Naive thymus-derived CD4-positive, alpha-beta T cell (primary cell): ENCODE measurements around the gene SEC14L2. TPM values are rescaled to one million over a fixed set of nuclear protein-coding genes. Genes with fewer than 3 reads are reported as not detected.

Source experiments
- ATAC-seq: fragments of 150-1000 bp; cut with Tn5 transposase; 2 replicates; pipeline ENCODE4 v1.10.0; 2021; ENCODE audit warnings: mild to moderate bottlenecking, moderate library complexity
- CTCF ChIA-PET: fragments of 350-600 bp; sonication (Branson Sonifier 250); formaldehyde crosslinking; loops from one replicate; lab custom pipeline; 2021; ENCODE audit warnings: antibody characterized with exemption; lab: Charles Lee
- POLR2A ChIA-PET: fragments of 350-600 bp; sonication (Branson Sonifier 250); formaldehyde crosslinking; loops from one replicate; lab custom pipeline; 2021; ENCODE audit warnings: antibody characterized with exemption, inconsistent platforms; lab: Charles Lee
- DNase-seq, 9 donors: peaks; one replicate each; pipeline versions ENCODE4 v3.0.0 to v3.0.0-alpha.2; 2020 to 2022; ENCODE audit warnings: mixed read lengths in 1 of 9
- H3K27ac ChIP-seq: one replicate; pipeline ENCODE4 v1.7.0; 2013; ENCODE audit warnings: mild to moderate bottlenecking, low read depth, low read length, moderate library complexity
- H3K27me3 ChIP-seq, 2 donors: one replicate each; pipeline ENCODE4 v1.7.0; 2013; ENCODE audit warnings: low read length in 2 of 2, mild to moderate bottlenecking in 2 of 2, moderate library complexity in 2 of 2; ENCODE audit not compliant: control insufficient read depth in 2 of 2, insufficient read depth in 2 of 2
- H3K36me3 ChIP-seq, 3 experiments: 1 replicate in 2 of 3; 2 replicates in 1 of 3; pipeline ENCODE4 v1.7.0; 2013; ENCODE audit warnings: low read length in 3 of 3, mild to moderate bottlenecking in 3 of 3, moderate library complexity in 1 of 3; ENCODE audit not compliant: insufficient read depth in 3 of 3, control insufficient read depth in 2 of 3
- H3K4me1 ChIP-seq, 2 donors: one replicate each; pipeline ENCODE4 v1.7.0; 2013; ENCODE audit warnings: low read length in 2 of 2, mild to moderate bottlenecking in 2 of 2, moderate library complexity in 1 of 2; ENCODE audit not compliant: control insufficient read depth in 2 of 2, insufficient read depth in 2 of 2
- H3K4me3 ChIP-seq: 2 replicates; pipeline ENCODE4 v1.7.0; 2013; ENCODE audit warnings: mild to moderate bottlenecking, low read length
- H3K9me3 ChIP-seq, 3 experiments: 1 replicate in 2 of 3; 2 replicates in 1 of 3; pipeline ENCODE4 v1.7.0; 2013; ENCODE audit warnings: low read length in 3 of 3; ENCODE audit not compliant: control insufficient read depth in 2 of 3
- H3K27ac Mint-ChIP-seq, 9 donors: one replicate each; pipeline ENCODE4 v1.8.0; 2020 to 2022; ENCODE audit warnings: mixed read lengths in 9 of 9, mild to moderate bottlenecking in 8 of 9, moderate library complexity in 5 of 9, inconsistent platforms in 2 of 9
- H3K27me3 Mint-ChIP-seq, 5 donors: one replicate each; pipeline ENCODE4 v1.8.0; 2021 to 2022; ENCODE audit warnings: mixed read lengths in 5 of 5, mild to moderate bottlenecking in 1 of 5
- H3K36me3 Mint-ChIP-seq, 5 donors: one replicate each; pipeline ENCODE4 v1.8.0; 2020 to 2022; ENCODE audit warnings: mixed read lengths in 5 of 5, mild to moderate bottlenecking in 3 of 5, inconsistent platforms in 1 of 5
- H3K4me1 Mint-ChIP-seq, 7 donors: one replicate each; pipeline ENCODE4 v1.8.0; 2020 to 2022; ENCODE audit warnings: mixed read lengths in 7 of 7, mild to moderate bottlenecking in 3 of 7, inconsistent platforms in 1 of 7
- H3K4me3 Mint-ChIP-seq, 10 donors: one replicate each; pipeline ENCODE4 v1.8.0; 2020 to 2022; ENCODE audit warnings: mild to moderate bottlenecking in 10 of 10, mixed read lengths in 10 of 10, moderate library complexity in 6 of 10, inconsistent platforms in 2 of 10
- H3K9me3 Mint-ChIP-seq, 11 donors: one replicate each; pipeline ENCODE4 v1.8.0; 2020 to 2022; ENCODE audit warnings: mixed read lengths in 11 of 11, mild to moderate bottlenecking in 4 of 11, inconsistent platforms in 1 of 11, moderate library complexity in 1 of 11
- intact Hi-C, 2 donors: fragments of 100-400 bp; cut with micrococcal nuclease; formaldehyde crosslinking; loops; one replicate each; pipeline ENCODE4 v1.15.1; 2023
- polyA plus RNA-seq, 2 donors: library from polyadenylated mRNA; unstranded; fragments of 300-500 nt; fragmentation: Illumina TruSeq; gene quantifications; one replicate each; pipeline ENCODE4 v1.2.3, GENCODE V29; 2021
- total RNA-seq, 6 experiments: library from RNA in 5 of 6; stranded (reverse) in 5 of 6; gene quantifications; 1 replicate in 5 of 6; 2 replicates in 1 of 6; pipeline ENCODE4 v1.2.3 and lab custom pipeline; 2021 to 2026

The SEC14L2 gene
- total and polyA plus RNA-seq, 7 experiments from 2014 or later, result 10.7 to 147 (median 16.5) TPM

DNA sequence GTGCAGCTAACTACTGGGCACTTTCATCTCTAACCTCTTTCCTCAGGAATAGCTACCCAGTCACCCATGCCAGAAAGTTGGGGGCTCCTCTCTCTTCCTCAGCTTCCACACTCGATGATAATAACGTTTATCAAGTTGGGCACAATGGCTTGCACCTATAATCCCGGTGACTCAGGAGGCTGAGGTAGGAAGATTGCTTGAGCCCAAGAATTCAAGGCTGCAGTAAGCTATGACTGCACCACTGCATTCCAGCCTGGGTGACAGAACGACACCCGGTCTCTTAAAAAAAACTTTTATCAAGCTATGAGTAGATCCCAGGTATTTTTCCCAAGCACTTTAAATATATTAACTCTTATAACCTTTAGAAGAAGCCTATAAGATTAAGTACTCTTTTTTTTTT, 42.2 kb upstream of the SEC14L2 start:
- CTCF ChIA-PET, result interaction anchor here (0.8 to 2.1 kb wide), 5 partner anchors 21 to 67 kb away, joined by 3 to 7 read pairs (median 3); partner anchors contain the start of gene CASTOR1
- Mint-ChIP-seq H3K4me3 (peak overlapping the region; percentile 39 to 99 (median 94)), H3K27me3 (peaks cover 0 to 6% (median 0%) of the 10 kb centered on the region in 5 donors), H3K27ac (peak overlapping the region in 8 of 9 donors; percentile 8 to 98 (median 74)), H3K4me1 (peaks cover 47 to 81% (median 68%) of the 10 kb centered on the region in 7 donors), H3K9me3 (peaks cover 0 to 2% (median 0%) of the 10 kb centered on the region in 11 donors), H3K36me3 (peaks cover 9 to 29% (median 21%) of the 10 kb centered on the region in 5 donors)
- intact Hi-C loops, result no loop called here
- ATAC-seq (no peak), DNase-seq (no peak)
- Histone ChIP-seq H3K36me3 (peaks cover 7 to 50% (median 19%) of the 10 kb centered on the region in 3 experiments), H3K4me3 (peak overlapping the region; percentile 94), H3K27ac (peak overlapping the region; percentile 100), H3K4me1 (peaks cover 32 to 37% of the 10 kb centered on the region in 2 donors), H3K9me3 (no peaks in the 10 kb centered on the region), H3K27me3 (no peaks in the 10 kb centered on the region)
- POLR2A ChIA-PET, result interaction anchor here (0.6 to 7.9 kb wide), 8 partner anchors 14 to 64 kb away, joined by 3 to 87 read pairs (median 4); partner anchors contain the start of gene CASTOR1

DNA sequence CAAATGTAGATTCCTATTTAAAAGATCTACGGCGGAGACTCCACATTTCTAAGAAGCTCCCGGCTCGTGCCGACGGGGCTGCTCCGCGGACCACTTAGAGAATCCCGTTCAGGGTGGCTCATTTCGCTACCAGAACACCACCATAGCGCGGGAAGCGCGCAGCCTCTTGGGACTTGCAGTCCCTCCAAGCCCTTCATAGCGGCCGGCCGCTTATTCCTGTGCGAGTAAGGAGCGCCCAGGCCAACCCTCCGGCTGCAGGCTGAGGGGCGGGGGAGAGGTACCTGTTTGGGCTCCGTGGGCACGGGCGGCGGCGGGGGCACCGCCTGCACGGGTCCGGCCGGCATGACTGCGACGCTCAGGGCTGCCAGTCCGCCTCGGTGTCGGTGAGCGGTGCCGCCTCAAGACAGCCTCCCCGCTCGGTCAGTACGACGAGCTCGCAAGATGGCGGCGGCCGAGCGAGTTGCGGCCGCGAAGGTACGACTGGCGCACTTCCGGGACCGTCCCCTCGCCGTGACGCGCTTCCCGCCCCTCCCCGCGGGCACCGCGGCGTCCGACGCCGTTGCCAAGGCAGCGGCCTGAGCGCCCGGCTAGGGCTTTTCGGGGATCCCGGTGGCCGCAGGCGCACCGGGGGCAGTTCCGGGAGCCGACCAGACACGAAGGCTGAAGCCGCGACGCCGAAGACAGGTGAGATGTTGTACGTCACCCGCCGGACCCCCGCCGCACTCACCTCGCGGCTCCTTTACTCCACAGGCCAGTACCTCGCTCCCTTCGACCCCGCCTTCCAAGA, 40.2 kb upstream of the SEC14L2 start, which contains the start of the genes CCDC157 and SF3A1:
Gene CCDC157 (plus strand): TSS at position 559 of the 787 bp plus-strand sequence. CDS start 8,994 bp downstream, outside the sequence.
Gene SF3A1 (minus strand): TSS at position 446 of the 787 bp plus-strand sequence. CDS start 102 bp downstream, at position 344.
- peaks cover 0 to 2% (median 0%) of the 10 kb centered on the region in 11 donors for H3K9me3 Mint-ChIP-seq
- CTCF ChIA-PET, result interaction anchor here (0.9 to 3.1 kb wide), 5 partner anchors 26 to 70 kb away, joined by 3 to 18 read pairs (median 3); partner anchors contain the start of gene CASTOR1
- H3K4me1 Mint-ChIP-seq, result peaks cover 35 to 62% (median 54%) of the 10 kb centered on the region in 7 donors
- Histone ChIP-seq H3K36me3 (peaks cover 7 to 30% (median 14%) of the 10 kb centered on the region in 3 experiments), H3K4me3 (peak within 1 kb of the TSS; percentile 94), H3K9me3 (no peaks in the 10 kb centered on the region), H3K27me3 (no peaks in the 10 kb centered on the region), H3K4me1 (peaks cover 32 to 37% of the 10 kb centered on the region in 2 donors), H3K27ac (peak within 1 kb of the TSS; percentile 100)
- DNase-seq (peak; percentile 78 to 90 (median 86)), ATAC-seq (peak; percentile 94)
- intact Hi-C loops, result loop anchor here (1.0 to 2.0 kb wide), 11 partner anchors 29 to 753 kb away; partner anchors contain the start of genes CASTOR1 (in 2 of the 2), OSM (in 2 of the 2), RNF215 (in 2 of the 2) and NF2 (in 1 of the 2)
- H3K4me3 Mint-ChIP-seq, result peak within 1 kb of the TSS; percentile 92 to 99 (median 95)
- peak within 1 kb of the TSS; percentile 86 to 99 (median 95) for H3K27ac Mint-ChIP-seq
- peaks cover 0 to 6% (median 0%) of the 10 kb centered on the region in 5 donors for H3K27me3 Mint-ChIP-seq
- H3K36me3 Mint-ChIP-seq, result peaks cover 8 to 18% (median 9%) of the 10 kb centered on the region in 5 donors
- POLR2A ChIA-PET, result interaction anchor here (0.6 to 7.9 kb wide), 22 partner anchors 10 to 518 kb away, joined by 3 to 87 read pairs (median 6); partner anchors contain the start of genes ASCC2, CASTOR1, RNF215 and SEC14L2

DNA sequence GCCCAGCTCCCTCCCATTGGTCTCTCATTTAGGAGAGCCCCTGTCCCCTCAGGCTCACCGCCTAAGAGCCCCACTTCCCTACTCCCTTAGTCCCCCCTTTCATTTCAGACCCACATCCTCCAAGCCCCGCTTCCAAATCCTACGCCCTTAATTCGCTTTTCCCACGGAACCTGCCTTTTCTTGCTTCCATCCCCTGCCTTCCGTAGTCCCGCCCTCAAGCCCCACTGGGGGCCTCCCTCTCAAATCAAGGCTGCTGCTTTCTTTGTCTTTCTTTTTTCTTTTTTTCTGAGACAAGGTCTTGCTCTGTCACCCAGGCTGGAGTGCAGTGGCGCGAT, 39.6 kb upstream of the SEC14L2 start:
- intact Hi-C loops, result loop anchor here in 1 of 2 donors (2.0 kb wide), 1 partner anchor 236 kb away; no protein-coding TSS in a partner anchor
- peak in 4 of 9 donors; percentile 34 to 53 (median 48) for DNase-seq
- Mint-ChIP-seq H3K4me1 (peaks cover 33 to 56% (median 49%) of the 10 kb centered on the region in 7 donors), H3K27me3 (peaks cover 0 to 6% (median 0%) of the 10 kb centered on the region in 5 donors), H3K36me3 (peaks cover 8 to 15% (median 9%) of the 10 kb centered on the region in 5 donors), H3K4me3 (peak overlapping the region; percentile 92 to 99 (median 95)), H3K9me3 (peaks cover 0 to 2% (median 0%) of the 10 kb centered on the region in 11 donors), H3K27ac (peak overlapping the region; percentile 86 to 99 (median 95))
- CTCF ChIA-PET, result interaction anchor here (0.9 to 3.1 kb wide), 3 partner anchors 27 to 69 kb away, joined by 3 to 18 read pairs (median 3); partner anchors contain the start of gene CASTOR1
- Histone ChIP-seq H3K9me3 (no peaks in the 10 kb centered on the region), H3K4me1 (peaks cover 32 to 36% of the 10 kb centered on the region in 2 donors), H3K27me3 (no peaks in the 10 kb centered on the region), H3K36me3 (peaks cover 3 to 24% (median 9%) of the 10 kb centered on the region in 3 experiments), H3K27ac (peak overlapping the region; percentile 100), H3K4me3 (peak overlapping the region; percentile 94)
- ATAC-seq, result peak; percentile 5
- POLR2A ChIA-PET, result interaction anchor here (0.6 to 7.9 kb wide), 19 partner anchors 22 to 519 kb away, joined by 3 to 87 read pairs (median 6); partner anchors contain the start of genes ASCC2, CASTOR1, RNF215 and SEC14L2

DNA sequence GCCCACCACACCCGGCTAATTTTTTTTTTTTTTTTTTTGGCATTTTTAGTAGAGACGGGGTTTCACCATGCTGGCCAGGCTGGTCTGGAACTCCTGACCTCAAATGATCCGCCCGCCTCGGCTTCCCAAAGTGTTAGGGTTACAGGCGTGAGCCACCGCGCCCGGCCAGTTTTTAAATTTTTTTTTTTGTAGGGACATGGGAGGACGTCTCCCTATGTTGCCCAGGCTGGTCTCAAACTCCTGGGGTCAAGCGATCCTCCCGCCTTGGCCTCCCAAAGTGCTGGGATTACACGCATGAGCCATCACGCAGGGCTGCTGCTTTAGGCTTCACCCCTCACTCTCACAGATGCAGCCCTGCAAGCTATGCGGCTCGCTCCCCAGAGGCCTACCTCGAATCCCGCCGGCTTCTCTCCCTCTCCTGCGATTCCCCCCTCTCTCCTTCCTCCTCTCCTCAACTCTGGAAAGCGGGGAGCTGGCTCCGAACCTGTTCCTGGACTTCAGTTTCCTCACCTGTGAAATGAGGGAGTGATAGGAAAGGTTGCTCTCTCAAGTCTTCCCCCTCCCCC, 39.1 kb upstream of the SEC14L2 start:
- peaks cover 0 to 19% (median 4%) of the 10 kb centered on the region in 3 experiments for H3K36me3 ChIP-seq
- H3K27me3 Mint-ChIP-seq, result peaks cover 0 to 6% (median 0%) of the 10 kb centered on the region in 5 donors
- H3K36me3 Mint-ChIP-seq, result peaks cover 6 to 11% (median 8%) of the 10 kb centered on the region in 5 donors
- H3K27ac Mint-ChIP-seq, result peak overlapping the region; percentile 86 to 99 (median 95)
- CTCF ChIA-PET, result interaction anchor here (3.1 kb wide), 1 partner anchor 70 kb away, joined by 18 read pairs; the partner anchor contains the start of gene CASTOR1
- H3K27me3 ChIP-seq, result no peaks in the 10 kb centered on the region
- peaks cover 27 to 31% of the 10 kb centered on the region in 2 donors for H3K4me1 ChIP-seq
- H3K4me3 ChIP-seq, result no peak overlapping the region
- POLR2A ChIA-PET, result interaction anchor here (0.7 to 7.9 kb wide), 7 partner anchors 22 to 123 kb away, joined by 3 to 87 read pairs (median 8); partner anchors contain the start of genes CASTOR1 and TBC1D10A
- peak overlapping the region; percentile 92 to 99 (median 95) for H3K4me3 Mint-ChIP-seq
- ATAC-seq, result no peak
- H3K9me3 Mint-ChIP-seq, result peaks cover 0 to 2% (median 0%) of the 10 kb centered on the region in 11 donors
- no peaks in the 10 kb centered on the region for H3K9me3 ChIP-seq
- H3K27ac ChIP-seq, result no peak overlapping the region
- no peak for DNase-seq
- H3K4me1 Mint-ChIP-seq, result peaks cover 33 to 51% (median 45%) of the 10 kb centered on the region in 7 donors
- intact Hi-C loops, result loop anchor here in 1 of 2 donors (2.0 kb wide), 1 partner anchor 235 kb away; no protein-coding TSS in a partner anchor

DNA sequence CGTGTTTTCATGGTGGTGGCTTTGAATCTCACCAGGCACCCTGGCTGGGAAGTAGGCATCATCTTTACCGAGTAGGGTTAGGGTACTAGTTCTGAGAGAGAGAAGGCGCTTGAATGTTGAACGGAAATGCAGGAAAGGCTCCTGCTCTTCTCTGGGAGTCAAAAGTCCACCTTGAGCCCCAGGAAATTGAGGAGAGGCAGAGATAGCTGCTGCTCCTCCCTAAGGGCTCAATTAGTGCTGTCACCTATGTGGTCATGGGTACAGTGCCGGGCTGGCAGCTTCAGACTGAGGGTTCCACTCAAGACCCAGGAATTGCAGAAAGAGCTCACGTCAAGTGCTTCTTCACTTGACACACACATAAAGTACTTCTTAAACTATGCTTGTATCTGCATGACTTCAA, 38.3 kb upstream of the SEC14L2 start:
- H3K36me3 ChIP-seq, result peaks cover 0 to 14% (median 0%) of the 10 kb centered on the region in 3 experiments
- no peaks in the 10 kb centered on the region for H3K9me3 ChIP-seq
- ChIA-PET CTCF (interaction anchor here (0.8 to 3.1 kb wide), 3 partner anchors 32 to 71 kb away, joined by 3 to 18 read pairs (median 5); partner anchors contain the start of gene CASTOR1), POLR2A (interaction anchor here (0.7 to 7.9 kb wide), 5 partner anchors 31 to 806 kb away, joined by 4 to 87 read pairs (median 42); partner anchors contain the start of genes CASTOR1 and TBC1D10A)
- DNase-seq, result no peak
- H3K4me1 ChIP-seq, result peaks cover 25 to 26% of the 10 kb centered on the region in 2 donors
- no peak overlapping the region for H3K4me3 ChIP-seq
- no peaks in the 10 kb centered on the region for H3K27me3 ChIP-seq
- intact Hi-C loops, result no loop called here
- H3K27ac Mint-ChIP-seq, result peak overlapping the region in 2 of 9 donors; percentile 78 to 81
- ATAC-seq, result no peak
- H3K27ac ChIP-seq, result no peak overlapping the region
- peak overlapping the region in 4 of 10 donors; percentile 14 to 98 (median 71) for H3K4me3 Mint-ChIP-seq
- peaks cover 31 to 45% (median 39%) of the 10 kb centered on the region in 7 donors for H3K4me1 Mint-ChIP-seq
- peaks cover 6 to 9% (median 8%) of the 10 kb centered on the region in 5 donors for H3K36me3 Mint-ChIP-seq
- peaks cover 0 to 2% (median 0%) of the 10 kb centered on the region in 11 donors for H3K9me3 Mint-ChIP-seq
- H3K27me3 Mint-ChIP-seq, result peaks cover 0 to 6% (median 0%) of the 10 kb centered on the region in 5 donors
